Mesenchymal stem cell (in vitro differentiated cells and primary cell): ENCODE measurements around the gene IQCH.

ENCODE experiments used
- DNase-seq: peaks from one replicate; pipeline ENCODE4 v3.0.0-alpha.2; 2013
- H2AFZ ChIP-seq: one replicate; pipeline ENCODE4 v1.6.1; 2013; ENCODE audit warnings: low read depth, mild to moderate bottlenecking, control low read depth, inconsistent platforms, low read length, moderate library complexity
- H2AK5ac ChIP-seq: 2 replicates; pipeline ENCODE4 v1.6.1; 2013; ENCODE audit warnings: low read length, moderate library complexity, mild to moderate bottlenecking, inconsistent platforms; ENCODE audit not compliant: severe bottlenecking
- H2BK120ac ChIP-seq: one replicate; pipeline ENCODE4 v1.6.1; 2013; ENCODE audit warnings: low read depth, mild to moderate bottlenecking, inconsistent platforms, low read length, moderate library complexity
- H2BK12ac ChIP-seq, 2 experiments: one replicate each; pipeline ENCODE4 v1.6.1; 2013; ENCODE audit warnings: inconsistent platforms in 2 of 2, low read length in 2 of 2, mild to moderate bottlenecking in 2 of 2, moderate library complexity in 2 of 2, control low read depth in 1 of 2
- H2BK15ac ChIP-seq: one replicate; pipeline ENCODE4 v1.6.1; 2013; ENCODE audit warnings: mild to moderate bottlenecking, low read depth, inconsistent platforms; ENCODE audit not compliant: poor library complexity, severe bottlenecking
- H2BK5ac ChIP-seq: 2 replicates; pipeline ENCODE4 v1.6.1; 2013; ENCODE audit warnings: low read depth, mild to moderate bottlenecking, low read length, control low read depth, inconsistent platforms; ENCODE audit not compliant: poor library complexity, severe bottlenecking
- H3K14ac ChIP-seq, 2 experiments: one replicate each; pipeline ENCODE4 v1.6.1; 2013; ENCODE audit warnings: inconsistent platforms in 2 of 2, low read length in 2 of 2, control low read depth in 1 of 2, mild to moderate bottlenecking in 1 of 2, moderate library complexity in 1 of 2
- H3K18ac ChIP-seq, 2 experiments: one replicate each; pipeline ENCODE4 v1.6.1; 2013; ENCODE audit warnings: inconsistent platforms in 2 of 2, low read length in 2 of 2, control low read depth in 1 of 2, low read depth in 1 of 2, mild to moderate bottlenecking in 1 of 2
- H3K23ac ChIP-seq, 2 experiments: one replicate each; pipeline ENCODE4 v1.6.1; 2013; ENCODE audit warnings: inconsistent platforms in 2 of 2, low read length in 2 of 2, mild to moderate bottlenecking in 2 of 2, moderate library complexity in 2 of 2, control low read depth in 1 of 2
- H3K27ac ChIP-seq: 2 replicates; pipeline ENCODE4 v1.5.1; 2013; ENCODE audit warnings: mild to moderate bottlenecking, moderate library complexity, low read length, control low read depth, inconsistent platforms; ENCODE audit not compliant: poor library complexity, severe bottlenecking
- H3K27me3 ChIP-seq, 2 experiments: 2 replicates each; pipeline versions ENCODE4 v1.6.1 to v1.7.0; 2013; ENCODE audit warnings: low read length in 2 of 2, mild to moderate bottlenecking in 2 of 2, moderate library complexity in 2 of 2, control low read depth in 1 of 2, inconsistent platforms in 1 of 2; ENCODE audit not compliant: control insufficient read depth in 1 of 2, insufficient read depth in 1 of 2
- H3K36me3 ChIP-seq, 2 experiments: 2 replicates each; pipeline versions ENCODE4 v1.6.1 to v1.7.0; 2013; ENCODE audit warnings: low read length in 2 of 2, control low read depth in 1 of 2, inconsistent platforms in 1 of 2, low read depth in 1 of 2, mild to moderate bottlenecking in 1 of 2; ENCODE audit not compliant: insufficient read depth in 2 of 2, control insufficient read depth in 1 of 2
- H3K4ac ChIP-seq, 2 experiments: one replicate each; pipeline ENCODE4 v1.6.1; 2013; ENCODE audit warnings: inconsistent platforms in 2 of 2, low read length in 2 of 2, mild to moderate bottlenecking in 2 of 2, moderate library complexity in 2 of 2, control low read depth in 1 of 2, low read depth in 1 of 2
- H3K4me1 ChIP-seq: 2 replicates; pipeline ENCODE4 v1.6.1; 2013; ENCODE audit warnings: low read depth, low read length, control low read depth; ENCODE audit not compliant: control insufficient read depth, insufficient read depth
- H3K4me2 ChIP-seq: 2 replicates; pipeline ENCODE4 v1.6.1; 2013; ENCODE audit warnings: low read length, mild to moderate bottlenecking, inconsistent platforms; ENCODE audit not compliant: poor library complexity, severe bottlenecking
- H3K4me3 ChIP-seq, 2 experiments: 2 replicates each; pipeline versions ENCODE4 v1.5.1 to v1.7.0; 2013; ENCODE audit warnings: low read length in 2 of 2, mild to moderate bottlenecking in 2 of 2, control low read depth in 1 of 2, low read depth in 1 of 2; ENCODE audit not compliant: insufficient read depth in 1 of 2
- H3K79me1 ChIP-seq: replicated peaks from 2 replicates; pipeline ENCODE4 v1.6.1; 2013; ENCODE audit warnings: mild to moderate bottlenecking, control low read depth, low read length, inconsistent platforms; ENCODE audit not compliant: poor library complexity, severe bottlenecking
- H3K9ac ChIP-seq: 2 replicates; pipeline ENCODE4 v1.7.0; 2013; ENCODE audit warnings: mild to moderate bottlenecking, low read length, moderate library complexity
- H3K9me3 ChIP-seq: 2 replicates; pipeline ENCODE4 v1.7.0; 2013; ENCODE audit warnings: mild to moderate bottlenecking, low read length; ENCODE audit not compliant: control insufficient read depth
- H4K8ac ChIP-seq: one replicate; pipeline ENCODE4 v1.6.1; 2013; ENCODE audit warnings: inconsistent platforms, mild to moderate bottlenecking, low read length, moderate library complexity
- H4K91ac ChIP-seq: one replicate; pipeline ENCODE4 v1.6.1; 2013; ENCODE audit warnings: mild to moderate bottlenecking, low read length, inconsistent platforms
- WGBS: methylation state at CpG from one replicate; pipeline ENCODE4 v1.1.7; 2013; ENCODE audit warnings: mixed read lengths; 5-methylcytosine and 5-hydroxymethylcytosine counted together

Gene IQCH

DNA sequence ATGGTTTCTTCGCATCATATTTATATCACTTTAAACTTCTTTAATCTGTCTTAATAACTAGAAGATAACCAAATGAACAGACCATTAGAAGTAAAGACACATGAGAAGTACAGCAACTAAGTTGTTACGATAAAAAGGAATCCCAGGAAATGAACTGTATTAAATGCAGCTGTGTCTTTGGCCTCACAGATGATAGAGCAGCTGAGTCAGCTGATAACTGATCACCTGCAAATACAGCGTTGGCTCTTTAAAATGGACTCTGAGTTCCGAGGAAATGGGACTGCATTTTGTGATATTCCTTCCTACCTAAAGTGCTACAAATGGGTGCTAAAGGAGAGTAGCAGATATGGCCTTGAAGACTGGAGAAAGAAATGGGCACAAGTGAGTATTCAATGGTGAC is 145.3 kb downstream of the IQCH start:
- no peaks in the 10 kb centered on the region for H3K4me1 ChIP-seq

DNA sequence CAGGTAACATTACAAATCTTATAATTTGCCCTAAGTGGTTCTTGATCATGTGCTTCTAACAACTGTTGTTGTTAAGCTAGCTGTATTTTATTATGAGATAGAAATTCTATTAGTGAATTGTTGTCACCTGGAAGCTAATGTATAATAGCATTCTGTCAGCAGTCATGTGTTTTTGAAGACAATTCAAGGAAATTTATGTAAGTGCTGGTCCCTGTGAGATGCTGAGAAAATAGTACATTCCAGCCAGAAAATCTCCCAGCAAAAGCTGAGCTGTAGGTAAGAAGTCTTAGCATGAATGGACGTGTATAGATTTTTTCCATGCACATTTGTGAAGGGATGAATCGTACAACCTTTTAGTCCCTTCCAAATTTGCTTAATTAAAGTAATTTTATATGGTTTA is 146.3 kb downstream of the IQCH start:
- Histone ChIP-seq H3K27ac (no peak overlapping the region), H3K4ac (no peak overlapping the region), H2BK15ac (no peak overlapping the region), H2AFZ (no peak overlapping the region), H3K4me3 (no peak overlapping the region), H3K36me3 (no peaks in the 10 kb centered on the region), H3K4me2 (no peak overlapping the region), H3K9ac (no peak overlapping the region), H2BK120ac (no peak overlapping the region), H3K23ac (no peak overlapping the region), H4K91ac (no peak overlapping the region), H2BK5ac (no peak overlapping the region), H3K18ac (no peak overlapping the region), H3K27me3 (no peaks in the 10 kb centered on the region), H3K79me1 (no peaks in the 10 kb centered on the region), H3K9me3 (no peaks in the 10 kb centered on the region), H2BK12ac (no peak overlapping the region), H3K14ac (no peak overlapping the region), H3K4me1 (peaks cover 4% of the 10 kb centered on the region), H2AK5ac (no peak overlapping the region), H4K8ac (no peak overlapping the region)
- no peak for DNase-seq
- no CpG with 5 or more reads among the region's 2 CpGs for WGBS

More for the DNA sequence above, 145.3 kb downstream of the IQCH start:
- no peak for DNase-seq
- no peak overlapping the region for H2BK12ac ChIP-seq
- no peak overlapping the region for H3K23ac ChIP-seq
- H3K9me3 ChIP-seq: no peaks in the 10 kb centered on the region
- H3K9ac ChIP-seq: no peak overlapping the region
- no peak overlapping the region for H3K27ac ChIP-seq
- no peak overlapping the region for H3K18ac ChIP-seq
- no peak overlapping the region for H3K4me2 ChIP-seq
- no peaks in the 10 kb centered on the region for H3K79me1 ChIP-seq
- H2BK15ac ChIP-seq: no peak overlapping the region
- WGBS: 87% methylated on average over 3 of the region's 4 CpGs
- no peak overlapping the region for H3K14ac ChIP-seq
- H2AFZ ChIP-seq: no peak overlapping the region
- no peak overlapping the region for H2BK120ac ChIP-seq
- no peak overlapping the region for H3K4ac ChIP-seq
- no peak overlapping the region for H4K8ac ChIP-seq
- H3K4me3 ChIP-seq: no peak overlapping the region
- no peak overlapping the region for H4K91ac ChIP-seq
- H3K36me3 ChIP-seq: no peaks in the 10 kb centered on the region
- no peak overlapping the region for H2AK5ac ChIP-seq
- H2BK5ac ChIP-seq: no peak overlapping the region
- no peaks in the 10 kb centered on the region for H3K27me3 ChIP-seq

DNA sequence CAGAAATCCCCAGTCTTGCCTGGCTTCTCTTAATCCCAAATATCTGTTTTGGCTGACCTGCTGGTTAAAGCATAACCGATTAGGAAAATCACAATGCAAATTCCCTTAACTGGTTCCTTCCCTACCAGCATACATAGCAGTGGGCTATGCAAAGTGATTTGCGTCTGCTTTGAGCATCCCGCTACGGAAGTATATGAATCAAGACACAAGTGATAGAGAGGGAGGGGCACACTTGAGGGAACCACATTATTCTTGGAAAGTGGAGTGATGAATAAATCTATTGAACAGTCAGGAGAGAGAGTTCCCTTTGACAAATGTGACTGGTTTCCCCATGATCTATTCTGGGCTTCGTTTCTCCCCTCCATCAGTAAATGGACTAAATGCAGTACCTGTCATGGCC is 146.8 kb downstream of the IQCH start:
- no peak overlapping the region for H3K4me2 ChIP-seq
- H2AFZ ChIP-seq: no peak overlapping the region
- no peaks in the 10 kb centered on the region for H3K79me1 ChIP-seq
- no peaks in the 10 kb centered on the region for H3K27me3 ChIP-seq
- H3K4ac ChIP-seq: no peak overlapping the region
- no peak overlapping the region for H3K27ac ChIP-seq
- peaks cover 4% of the 10 kb centered on the region for H3K4me1 ChIP-seq
- no peaks in the 10 kb centered on the region for H3K36me3 ChIP-seq
- DNase-seq: no peak
- 76% methylated on average over 5 of the region's 5 CpGs for WGBS
- no peak overlapping the region for H2AK5ac ChIP-seq
- no peak overlapping the region for H4K8ac ChIP-seq
- no peak overlapping the region for H3K18ac ChIP-seq
- no peak overlapping the region for H3K14ac ChIP-seq
- H2BK12ac ChIP-seq: no peak overlapping the region
- H3K23ac ChIP-seq: no peak overlapping the region
- H2BK120ac ChIP-seq: no peak overlapping the region
- H3K9ac ChIP-seq: no peak overlapping the region
- H2BK5ac ChIP-seq: no peak overlapping the region
- no peak overlapping the region for H4K91ac ChIP-seq
- no peak overlapping the region for H2BK15ac ChIP-seq
- H3K9me3 ChIP-seq: no peaks in the 10 kb centered on the region
- H3K4me3 ChIP-seq: no peak overlapping the region

DNA sequence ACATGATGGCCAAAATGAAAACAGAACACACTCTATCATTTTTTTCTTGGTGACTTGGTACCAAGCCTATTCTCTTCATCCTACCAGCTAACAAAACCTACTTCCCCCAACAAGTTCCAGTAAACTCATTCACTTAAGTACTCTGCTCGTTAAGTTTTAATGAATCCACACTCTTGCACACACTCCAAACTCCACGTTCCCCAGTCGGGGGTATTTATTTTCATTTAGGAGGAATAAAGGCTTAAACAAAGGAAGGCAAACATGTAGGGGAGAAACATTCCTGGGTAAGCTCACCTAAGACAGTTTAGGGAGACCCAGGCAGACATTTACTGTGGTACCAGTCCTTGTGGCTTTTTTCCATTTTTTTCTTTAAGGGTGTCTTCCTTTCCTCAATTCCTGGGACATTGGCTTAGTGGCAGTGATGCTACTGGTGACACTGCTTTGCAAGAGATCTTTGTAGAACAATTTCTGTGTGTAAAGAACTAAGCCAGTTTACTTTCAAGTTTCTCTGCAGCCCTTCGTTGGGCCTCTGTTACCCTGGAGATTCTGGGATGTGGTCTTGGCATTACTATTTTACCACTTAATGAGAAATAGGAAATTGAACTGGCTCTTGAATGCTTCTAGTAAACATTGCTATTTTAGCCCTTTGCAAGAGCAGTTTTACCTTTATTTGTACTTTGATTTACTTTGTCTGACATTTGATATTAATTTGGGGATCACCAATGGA is 149.0 kb downstream of the IQCH start:
- 90% methylated on average over 4 of the region's 4 CpGs for WGBS
- Histone ChIP-seq H3K27ac (no peak overlapping the region), H3K36me3 (no peaks in the 10 kb centered on the region), H2BK120ac (no peak overlapping the region), H4K8ac (no peak overlapping the region), H3K23ac (no peak overlapping the region), H2BK15ac (no peak overlapping the region), H3K9me3 (no peaks in the 10 kb centered on the region), H3K27me3 (no peaks in the 10 kb centered on the region), H4K91ac (no peak overlapping the region), H3K9ac (no peak overlapping the region), H3K4me1 (peaks cover 4% of the 10 kb centered on the region), H2AFZ (no peak overlapping the region), H3K79me1 (no peaks in the 10 kb centered on the region), H3K14ac (no peak overlapping the region), H3K18ac (no peak overlapping the region), H2AK5ac (no peak overlapping the region), H2BK5ac (no peak overlapping the region), H3K4me2 (no peak overlapping the region), H3K4me3 (no peak overlapping the region), H2BK12ac (no peak overlapping the region), H3K4ac (no peak overlapping the region)
- no peak for DNase-seq
